Gastroesophageal sphincter (tissue), 4 donors: ENCODE results near the gene SLC5A11. TPM values are rescaled to one million over a fixed set of nuclear protein-coding genes. Genes with fewer than 3 reads are reported as not detected.

Source experiments
- ATAC-seq: fragments of 150-250 bp; one replicate; pipeline ENCODE4 v1.9.1; 2016; ENCODE audit warnings: mild to moderate bottlenecking, moderate library complexity
- H3K27ac ChIP-seq, 4 donors: fragments of 200-600 bp; sonication (generic) in 3 of 4; 1 replicate in 3 of 4; 2 replicates in 1 of 4; pipeline ENCODE4 v1.5.1; 2016 to 2019
- H3K27me3 ChIP-seq: fragments of 200-600 bp; sonication (generic); one replicate; pipeline ENCODE4 v1.5.1; 2019
- H3K36me3 ChIP-seq, 2 donors: fragments of 200-600 bp; sonication (generic); one replicate each; pipeline ENCODE4 v1.5.1; 2019; ENCODE audit warnings: control low read depth in 1 of 2
- H3K4me1 ChIP-seq, 3 donors: fragments of 200-600 bp; sonication (generic); 1 replicate in 2 of 3; 2 replicates in 1 of 3; pipeline ENCODE4 v1.5.1; 2016 to 2019; ENCODE audit warnings: control low read depth in 2 of 3
- H3K4me3 ChIP-seq, 2 donors: fragments of 200-600 bp; sonication (generic); one replicate each; pipeline ENCODE4 v1.5.1; 2019; ENCODE audit warnings: mild to moderate bottlenecking in 1 of 2, moderate library complexity in 1 of 2
- H3K9me3 ChIP-seq, 3 donors: fragments of 200-600 bp; sonication (generic); one replicate each; pipeline ENCODE4 v1.5.1; 2017 to 2019; ENCODE audit warnings: control low read depth in 2 of 3
- EP300 ChIP-seq: sonication (generic); formaldehyde crosslinking; IDR thresholded peaks from one replicate; pipeline ENCODE4 v1.6.1; 2017; ENCODE audit warnings: antibody characterized with exemption, mild to moderate bottlenecking
- POLR2A ChIP-seq, 2 donors: fragments of 450-650 bp; IDR thresholded peaks; one replicate each; pipeline ENCODE4 v1.6.1; 2017; ENCODE audit warnings: antibody characterized with exemption in 2 of 2, mild to moderate bottlenecking in 2 of 2, moderate library complexity in 1 of 2
- POLR2AphosphoS5 ChIP-seq: sonication (generic); formaldehyde crosslinking; IDR thresholded peaks from one replicate; pipeline ENCODE4 v1.6.1; 2017; ENCODE audit warnings: antibody characterized with exemption
- WGBS, 2 donors: methylation state at CpG; one replicate each; pipeline ENCODE4 v1.1.5; 2018; ENCODE audit warnings: low coverage in 1 of 2; 5-methylcytosine and 5-hydroxymethylcytosine counted together
- total RNA-seq, 4 donors: library from RNA; depleted of rRNA; stranded (reverse); fragments of >200 nt; gene quantifications; one replicate each; pipeline ENCODE4 v1.1.0, GENCODE V29; 2016
- TF ChIP-seq, protein P1 (sequence below), 4 experiments: fragments of 200-600 bp in 2 of 4; fragments of 450-650 bp in 2 of 4; sonication (generic) in 1 of 4; IDR thresholded peaks; one replicate each; pipeline ENCODE4 v1.5.1; 2017 to 2019; ENCODE audit warnings: antibody characterized with exemption in 4 of 4, mild to moderate bottlenecking in 2 of 4, moderate library complexity in 2 of 4

SLC5A11 gene
- total RNA-seq, 4 donors from 2014 or later, result 0.12 to 2.8 (median 0.27) TPM; not detected in 1

DNA sequence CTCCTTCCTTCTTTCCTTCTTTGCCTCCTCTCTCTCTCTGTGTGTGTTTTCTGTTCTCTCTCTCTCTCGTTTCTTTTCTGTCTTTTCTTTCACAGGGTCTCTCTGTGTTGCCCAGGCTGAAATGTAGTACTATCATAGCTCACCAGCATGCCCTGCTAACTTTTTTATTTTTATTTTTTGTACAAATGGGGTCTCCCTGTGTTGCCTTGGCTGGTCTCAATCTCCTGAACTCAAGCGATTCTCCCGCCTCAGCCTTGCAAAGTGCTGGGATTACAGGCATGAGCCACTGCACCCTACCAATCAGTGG lies 1.5 kb downstream of the SLC5A11 start:
- ATAC-seq, result no peak
- Histone ChIP-seq H3K4me3 (no peak overlapping the region), H3K36me3 (peaks cover 0 to 4% of the 10 kb centered on the region in 2 donors), H3K9me3 (no peaks in the 10 kb centered on the region), H3K27ac (no peak overlapping the region), H3K4me1 (no peaks in the 10 kb centered on the region), H3K27me3 (no peaks in the 10 kb centered on the region)
- TF ChIP-seq POLR2AphosphoS5, result no peak
- TF ChIP-seq EP300, result no peak
- no peak for TF ChIP-seq POLR2A (IDR thresholded peaks at IDR 0.05)
- WGBS, 2 donors, result 83 to 100% methylated on average over 2 to 3 of the region's 3 CpGs

DNA sequence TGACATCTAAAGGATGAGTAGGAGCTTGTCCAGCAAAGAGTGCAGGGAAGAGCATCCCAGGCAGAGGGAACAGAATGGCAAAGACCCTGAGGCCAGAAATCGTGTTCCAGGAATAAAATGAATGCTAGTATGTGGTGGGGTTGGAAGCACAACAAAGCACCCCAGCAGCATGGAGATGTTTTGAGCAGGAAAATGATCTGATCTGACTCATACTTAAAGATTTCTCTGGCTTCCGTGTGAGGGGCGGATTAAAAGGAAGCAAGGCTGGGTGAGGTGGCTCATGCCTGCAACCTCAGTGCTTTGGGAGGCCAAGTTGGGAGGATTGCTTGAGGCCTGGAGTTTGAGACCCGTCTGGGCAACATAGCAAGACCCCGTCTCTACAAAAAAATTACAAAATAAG lies 2.3 kb downstream of the SLC5A11 start:
- 63 to 81% methylated on average over 4 to 5 of the region's 5 CpGs for WGBS, 2 donors
- TF ChIP-seq POLR2AphosphoS5 (no peak), EP300 (no peak), POLR2A (IDR thresholded peaks at IDR 0.05) (no peak)
- TF ChIP-seq, protein P1, sequence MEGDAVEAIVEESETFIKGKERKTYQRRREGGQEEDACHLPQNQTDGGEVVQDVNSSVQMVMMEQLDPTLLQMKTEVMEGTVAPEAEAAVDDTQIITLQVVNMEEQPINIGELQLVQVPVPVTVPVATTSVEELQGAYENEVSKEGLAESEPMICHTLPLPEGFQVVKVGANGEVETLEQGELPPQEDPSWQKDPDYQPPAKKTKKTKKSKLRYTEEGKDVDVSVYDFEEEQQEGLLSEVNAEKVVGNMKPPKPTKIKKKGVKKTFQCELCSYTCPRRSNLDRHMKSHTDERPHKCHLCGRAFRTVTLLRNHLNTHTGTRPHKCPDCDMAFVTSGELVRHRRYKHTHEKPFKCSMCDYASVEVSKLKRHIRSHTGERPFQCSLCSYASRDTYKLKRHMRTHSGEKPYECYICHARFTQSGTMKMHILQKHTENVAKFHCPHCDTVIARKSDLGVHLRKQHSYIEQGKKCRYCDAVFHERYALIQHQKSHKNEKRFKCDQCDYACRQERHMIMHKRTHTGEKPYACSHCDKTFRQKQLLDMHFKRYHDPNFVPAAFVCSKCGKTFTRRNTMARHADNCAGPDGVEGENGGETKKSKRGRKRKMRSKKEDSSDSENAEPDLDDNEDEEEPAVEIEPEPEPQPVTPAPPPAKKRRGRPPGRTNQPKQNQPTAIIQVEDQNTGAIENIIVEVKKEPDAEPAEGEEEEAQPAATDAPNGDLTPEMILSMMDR (IDR thresholded peaks at IDR 0.05), result no peak
- no peaks in the 10 kb centered on the region for H3K27me3 ChIP-seq
- H3K9me3 ChIP-seq, result no peaks in the 10 kb centered on the region
- H3K4me3 ChIP-seq, result no peak overlapping the region
- H3K4me1 ChIP-seq, result no peaks in the 10 kb centered on the region
- H3K27ac ChIP-seq, result no peak overlapping the region
- no peak for ATAC-seq
- H3K36me3 ChIP-seq, result peaks cover 0 to 4% of the 10 kb centered on the region in 2 donors

DNA sequence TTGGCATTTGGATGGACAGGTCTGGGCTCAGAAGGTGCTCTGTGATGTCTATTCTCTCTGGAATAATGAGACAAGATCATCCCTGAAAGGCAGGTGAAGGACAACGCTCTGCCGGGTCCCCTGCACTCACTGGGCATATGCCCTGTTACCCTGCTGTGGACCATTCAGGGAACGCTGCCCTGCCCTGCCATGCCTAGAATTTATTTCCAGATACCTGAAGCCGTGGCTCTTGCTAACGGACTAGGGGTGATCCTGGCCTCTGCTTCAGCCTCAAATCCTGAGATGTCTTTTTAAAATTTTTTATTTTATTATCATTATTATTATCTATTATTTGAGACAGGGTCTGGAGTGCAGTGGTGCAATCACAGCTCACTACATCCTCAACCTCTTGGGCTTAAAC lies 3.9 kb downstream of the SLC5A11 start:
- H3K9me3 ChIP-seq, result no peaks in the 10 kb centered on the region
- no peak for ATAC-seq
- TF ChIP-seq POLR2AphosphoS5 (no peak), EP300 (no peak), POLR2A (IDR thresholded peaks at IDR 0.05) (no peak)
- TF ChIP-seq, protein P1 (IDR thresholded peaks at IDR 0.05), result no peak
- H3K36me3 ChIP-seq, result no peaks in the 10 kb centered on the region
- 81 to 96% methylated on average over 3 to 5 of the region's 5 CpGs for WGBS, 2 donors
- H3K4me1 ChIP-seq, result peaks cover 0 to 14% (median 8%) of the 10 kb centered on the region in 3 donors
- no peak overlapping the region for H3K27ac ChIP-seq
- H3K27me3 ChIP-seq, result no peaks in the 10 kb centered on the region
- no peak overlapping the region for H3K4me3 ChIP-seq

DNA sequence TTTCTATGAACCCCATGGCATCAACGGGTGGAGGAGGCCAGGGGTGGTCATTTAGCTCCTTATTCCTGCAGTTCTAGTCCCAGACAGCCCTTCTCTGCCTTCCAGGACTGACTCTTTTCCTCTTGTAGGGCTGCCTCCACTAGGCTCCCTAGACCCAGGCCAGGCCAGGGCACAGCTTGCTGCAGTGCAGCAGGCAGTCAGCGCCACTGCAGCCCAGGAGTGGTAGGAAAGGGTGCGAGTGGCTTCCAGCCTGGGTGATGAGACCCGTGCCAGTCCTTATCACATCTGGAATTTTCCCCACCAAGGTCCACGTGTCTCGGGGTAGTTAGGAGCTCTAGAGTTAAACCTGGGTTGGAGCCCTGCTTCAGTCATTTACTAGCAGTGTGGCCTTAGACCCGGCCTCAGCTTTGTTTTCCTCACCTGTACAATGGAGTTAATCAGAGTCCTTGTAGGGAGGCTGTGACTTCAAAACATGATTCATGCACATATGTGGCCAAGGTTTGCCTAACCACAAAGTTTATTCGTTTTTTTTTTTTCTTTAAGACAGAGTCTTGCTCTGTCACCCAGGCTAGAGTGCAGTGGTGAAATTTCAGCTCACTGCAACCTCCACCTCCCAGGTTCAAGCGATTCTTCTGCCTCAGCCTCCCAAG lies 4.7 kb downstream of the SLC5A11 start:
- TF ChIP-seq POLR2AphosphoS5 (no peak), EP300 (no peak), POLR2A (IDR thresholded peaks at IDR 0.05) (no peak)
- TF ChIP-seq, protein P1 (IDR thresholded peaks at IDR 0.05), result no peak
- no peaks in the 10 kb centered on the region for H3K9me3 ChIP-seq
- no peak for ATAC-seq
- H3K27ac ChIP-seq, result no peak overlapping the region
- WGBS, 2 donors, result 73 to 81% methylated on average over 2 of the region's 9 CpGs
- peaks cover 0 to 15% (median 8%) of the 10 kb centered on the region in 3 donors for H3K4me1 ChIP-seq
- H3K4me3 ChIP-seq, result no peak overlapping the region
- H3K27me3 ChIP-seq, result no peaks in the 10 kb centered on the region
- no peaks in the 10 kb centered on the region for H3K36me3 ChIP-seq

DNA sequence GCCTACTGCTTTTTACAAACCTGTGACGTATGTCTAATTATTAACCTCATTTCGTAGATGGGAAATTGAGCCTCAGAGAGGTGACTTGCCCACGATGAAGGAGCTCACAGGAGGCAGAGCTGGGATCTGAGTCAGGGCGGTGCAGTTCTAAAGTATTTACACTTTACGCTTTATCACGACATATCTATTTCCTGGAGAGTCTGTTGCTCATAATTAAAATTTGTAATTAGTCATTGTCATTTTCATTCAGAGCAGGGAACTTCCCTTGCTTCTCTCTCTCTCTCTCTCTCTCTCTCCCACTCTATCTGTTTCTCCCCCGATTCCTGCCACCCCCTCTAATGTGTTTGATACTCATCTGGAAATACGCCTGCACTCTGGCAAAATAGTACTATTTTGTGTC lies 5.9 kb downstream of the SLC5A11 start:
- TF ChIP-seq, protein P1 (IDR thresholded peaks at IDR 0.05), result no peak
- no peak for TF ChIP-seq POLR2AphosphoS5
- no peak for TF ChIP-seq EP300
- TF ChIP-seq POLR2A (IDR thresholded peaks at IDR 0.05), result no peak
- Histone ChIP-seq H3K27me3 (no peaks in the 10 kb centered on the region), H3K4me1 (peaks cover 0 to 15% (median 8%) of the 10 kb centered on the region in 3 donors), H3K36me3 (no peaks in the 10 kb centered on the region), H3K27ac (no peak overlapping the region), H3K9me3 (no peaks in the 10 kb centered on the region), H3K4me3 (no peak overlapping the region)
- no peak for ATAC-seq
- 42 to 74% methylated on average over 6 to 8 of the region's 8 CpGs for whole genome bisulfite sequencing, 2 donors
